ENCODE results near the gene AGXT.

The AGXT gene

GRCh38 chr2:240904216-240905175 is 35.9 kb downstream of the AGXT start:
- no peak overlapping the region for H3K4me3 ChIP-seq (ENCODE audit: low read depth, low read length)
- DNase-seq, result no peak
- H3K27me3 ChIP-seq (replicated peaks), result peaks cover 2% of the 10 kb centered on the region
- no peak overlapping the region for H3K27ac ChIP-seq
- no peaks in the 10 kb centered on the region for H3K36me3 ChIP-seq (replicated peaks)
- in situ Hi-C loops (cut with HindIII; ENCODE audit: low pct_ligation_motif_present, low sequenced_read_pairs), result no loop called here
- no peak for TF ChIP-seq CTCF (IDR thresholded peaks at IDR 0.05; ENCODE audit: low read depth, low read length, missing control alignments)

GRCh38 chr2:240905176-240905781 is 36.7 kb downstream of the AGXT start:
- no peak overlapping the region for H3K27ac ChIP-seq
- DNase-seq, result no peak
- H3K4me3 ChIP-seq (ENCODE audit: low read depth, low read length), result no peak overlapping the region
- no peaks in the 10 kb centered on the region for H3K36me3 ChIP-seq (replicated peaks)
- H3K27me3 ChIP-seq (replicated peaks), result peaks cover 2% of the 10 kb centered on the region
- no peak for TF ChIP-seq CTCF (IDR thresholded peaks at IDR 0.05; ENCODE audit: low read depth, low read length, missing control alignments)
- in situ Hi-C loops (cut with HindIII; ENCODE audit: low pct_ligation_motif_present, low sequenced_read_pairs), result no loop called here

- TF ChIP-seq CTCF (IDR thresholded peaks at IDR 0.05; ENCODE audit: low read depth, low read length, missing control alignments), result no peak
- no peaks in the 10 kb centered on the region for H3K36me3 ChIP-seq (replicated peaks)
- H3K4me3 ChIP-seq (ENCODE audit: low read depth, low read length), result no peak within 1 kb of the TSS
- in situ Hi-C loops (cut with HindIII; ENCODE audit: low pct_ligation_motif_present, low sequenced_read_pairs), result no loop called here
- DNase-seq, result no peak
- peaks cover 2% of the 10 kb centered on the region for H3K27me3 ChIP-seq (replicated peaks)
- H3K27ac ChIP-seq, result no peak within 1 kb of the TSS
Measured at GRCh38 chr2:240906141-240906910, 37.7 kb downstream of the AGXT start, which contains the start of gene CROCC2. Gene CROCC2, plus strand, starts transcription at chr2:240906336. Its CDS starts 178 bp downstream, at chr2:240906514.

GRCh38 chr2:240906911-240907590 is 38.4 kb downstream of the AGXT start:
- H3K27me3 ChIP-seq (replicated peaks), result peaks cover 4% of the 10 kb centered on the region
- no peak overlapping the region for H3K4me3 ChIP-seq (ENCODE audit: low read depth, low read length)
- TF ChIP-seq CTCF (IDR thresholded peaks at IDR 0.05; ENCODE audit: low read depth, low read length, missing control alignments), result no peak
- no peaks in the 10 kb centered on the region for H3K36me3 ChIP-seq (replicated peaks)
- H3K27ac ChIP-seq, result no peak overlapping the region
- DNase-seq, result no peak
- in situ Hi-C loops (cut with HindIII; ENCODE audit: low pct_ligation_motif_present, low sequenced_read_pairs), result no loop called here

- H3K4me3 ChIP-seq (ENCODE audit: low read depth, low read length), result no peak overlapping the region
- no peak for DNase-seq
- no peak overlapping the region for H3K27ac ChIP-seq
- H3K36me3 ChIP-seq (replicated peaks), result no peaks in the 10 kb centered on the region
- peaks cover 4% of the 10 kb centered on the region for H3K27me3 ChIP-seq (replicated peaks)
- in situ Hi-C loops (cut with HindIII; ENCODE audit: low pct_ligation_motif_present, low sequenced_read_pairs), result no loop called here
- TF ChIP-seq CTCF (IDR thresholded peaks at IDR 0.05; ENCODE audit: low read depth, low read length, missing control alignments), result no peak
Measured at GRCh38 chr2:240909216-240909974, 40.8 kb downstream of the AGXT start.
